Stimulated activated CD4-positive, alpha-beta T cell treated with anti-CD3 and anti-CD28 coated beads, Interleukin-2, amount 100 ng/mL, for 24 hours (primary cell): Measurements from ENCODE around the gene GALNT6.
"Not testable (repeated sequence)": the region's sequence is repeated elsewhere in the genome, so short reads cannot be mapped to it uniquely, and the experiment has no call there.

Experiments
- DNase-seq, 2 donors: peaks; one replicate each; pipeline ENCODE4 v3.0.0-alpha.2; 2020

GALNT6 gene

DNA sequence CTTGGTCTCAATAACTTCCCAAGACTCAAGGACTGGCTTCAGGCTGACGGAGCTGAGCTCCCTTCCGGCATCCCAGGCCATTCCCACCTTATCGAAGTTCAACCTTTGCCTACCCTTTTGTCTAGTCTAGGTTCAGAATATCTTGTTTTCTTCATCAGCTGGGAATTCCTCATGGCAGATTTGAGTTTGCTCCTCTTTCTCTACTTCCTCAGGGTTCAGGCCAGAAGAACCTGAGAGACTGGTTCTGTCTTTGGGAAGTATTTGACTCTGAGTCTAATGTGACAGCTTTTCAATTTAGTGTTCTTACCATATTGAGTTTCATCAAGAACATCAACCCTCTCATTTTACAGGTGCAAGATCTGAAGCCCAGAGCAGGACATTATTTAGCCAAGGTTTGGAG is 69.3 kb downstream of the GALNT6 start:
- no peak for DNase-seq

DNA sequence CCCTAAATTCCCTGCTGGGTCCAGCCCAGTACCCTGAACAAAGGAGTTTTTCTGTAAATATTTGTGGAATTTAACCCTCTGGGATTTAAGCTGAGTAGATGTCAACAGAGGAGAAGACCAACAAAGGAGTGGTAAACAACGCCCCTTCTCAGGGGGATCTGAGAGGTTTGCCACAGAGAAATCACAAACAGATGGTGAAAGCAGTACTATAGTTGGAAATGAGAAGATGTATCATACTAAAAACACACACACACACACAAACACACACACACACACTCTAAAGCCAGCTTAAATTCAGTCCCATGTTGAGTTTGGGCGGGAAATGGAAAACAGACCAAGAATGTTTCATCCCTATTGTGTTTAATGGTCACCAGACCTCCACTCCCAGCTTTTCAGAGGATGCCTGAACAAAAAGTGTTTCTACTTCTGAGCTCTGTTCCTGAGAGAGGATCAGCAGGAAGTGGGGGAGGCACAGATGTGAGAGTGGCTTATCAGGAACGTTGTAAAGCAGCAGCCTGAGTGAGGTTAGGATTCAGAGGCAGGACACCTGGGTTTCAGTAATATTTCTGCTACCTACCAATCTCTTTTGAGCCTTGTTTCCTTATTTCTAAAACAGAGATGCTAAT is 70.4 kb downstream of the GALNT6 start:
- no peak for DNase-seq

DNA sequence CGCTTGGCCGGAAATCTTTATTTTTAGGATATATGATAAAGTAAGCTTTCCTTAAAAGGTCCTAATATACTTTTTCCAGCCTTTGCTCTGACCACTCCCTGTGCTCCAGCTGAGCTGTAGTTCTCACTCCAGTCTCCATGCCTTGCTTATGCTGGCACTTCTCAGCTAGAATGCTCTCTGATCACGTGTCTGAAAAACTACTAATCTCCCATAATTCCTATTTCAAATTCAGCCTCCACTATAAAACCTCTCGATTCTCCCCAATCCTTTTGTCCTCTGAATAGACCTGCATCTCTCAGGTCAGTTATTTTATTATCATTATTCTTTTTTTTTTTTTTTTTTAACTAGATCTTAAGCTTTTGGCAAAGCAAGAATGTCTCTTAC is 70.9 kb downstream of the GALNT6 start:
- no peak for DNase-seq

DNA sequence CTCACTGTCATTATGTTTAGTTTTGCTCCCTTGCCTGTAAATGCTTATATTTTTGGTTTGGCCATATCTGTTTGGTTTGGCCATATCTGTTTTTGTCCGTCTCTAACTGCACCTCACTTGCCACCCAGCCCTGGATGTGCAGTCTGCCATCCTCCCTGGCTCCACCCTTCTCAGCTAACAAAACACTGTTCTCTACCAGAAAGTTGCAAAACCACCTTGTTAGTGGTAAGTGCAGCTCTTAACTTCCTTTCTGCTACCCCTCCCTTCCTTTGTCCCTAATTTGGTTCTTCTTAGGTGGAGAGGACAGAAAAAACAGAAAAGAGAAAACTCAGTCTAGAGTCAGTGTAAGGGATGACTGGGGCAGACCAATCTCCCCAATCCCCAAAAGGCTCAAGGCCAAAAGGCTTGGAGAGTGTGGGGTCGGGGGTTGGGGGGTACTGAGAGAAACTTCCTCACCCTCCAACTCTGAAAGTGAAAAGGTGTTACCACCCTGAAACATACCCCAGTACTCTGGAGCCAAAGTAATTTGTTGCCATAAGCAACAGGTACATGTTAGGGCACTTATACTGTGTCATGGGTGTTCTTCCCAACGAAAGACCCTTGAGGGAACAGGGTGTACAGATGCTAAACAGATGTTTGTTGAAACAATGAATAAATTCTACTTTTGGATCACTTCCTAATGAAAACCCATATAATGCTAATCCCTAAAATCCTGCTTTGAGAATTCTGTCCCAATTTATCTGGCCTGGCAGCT is 72.2 kb downstream of the GALNT6 start:
- DNase-seq = no peak

DNA sequence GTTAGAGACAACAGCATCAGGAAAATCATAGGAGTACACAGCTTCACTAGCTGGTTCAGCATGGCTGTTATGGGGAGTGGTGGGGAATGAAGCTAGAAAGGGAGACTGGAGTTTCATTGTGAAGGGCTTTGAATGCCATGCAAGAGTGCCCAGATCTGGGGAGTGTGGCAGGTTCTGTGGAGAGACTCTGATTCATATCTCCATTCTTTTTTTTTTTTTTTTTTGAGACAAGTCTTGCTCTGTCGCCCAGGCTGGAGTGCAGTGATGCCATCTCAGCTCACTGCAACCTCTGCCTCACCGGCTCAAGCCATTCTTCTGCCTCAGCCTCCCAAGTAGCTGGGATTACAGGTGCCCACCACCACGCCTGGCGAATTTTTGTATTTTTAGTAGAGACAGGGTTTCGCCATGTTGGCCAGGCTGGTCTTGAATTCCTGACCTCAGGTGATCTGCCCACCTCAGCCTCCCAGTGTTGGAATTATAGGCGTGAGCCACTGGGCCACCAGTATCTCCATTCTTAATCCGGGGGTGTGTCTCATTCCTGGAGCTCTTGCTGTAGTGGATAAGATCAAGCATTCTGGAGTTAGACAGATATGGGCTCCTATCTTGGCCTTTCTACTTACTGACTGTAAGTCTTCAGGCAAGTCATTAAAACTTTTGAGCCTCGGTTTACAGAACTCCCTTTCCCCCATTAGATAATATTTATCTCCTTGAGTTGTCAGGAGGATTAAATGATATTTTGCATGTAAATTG is 73.0 kb downstream of the GALNT6 start:
- DNase-seq = not testable (repeated sequence)

DNA sequence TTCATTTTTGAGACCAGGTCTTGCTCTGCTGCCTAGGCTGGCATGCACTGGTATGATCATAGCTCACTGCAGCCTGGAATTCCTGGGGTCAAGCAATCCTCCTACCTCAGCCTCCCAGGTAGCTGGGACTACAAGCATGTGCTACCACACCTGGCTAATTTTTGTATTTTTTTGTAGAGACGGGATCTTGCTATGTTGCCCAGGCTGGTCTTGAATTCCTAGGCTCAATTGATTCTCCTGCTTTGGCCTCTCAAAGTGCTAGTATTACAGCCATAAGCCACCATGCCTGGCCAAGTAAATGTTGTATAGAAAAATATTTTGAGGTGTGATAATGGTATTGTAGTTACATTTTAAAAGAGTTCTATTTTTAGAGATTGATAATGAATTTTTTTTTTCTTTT is 79.8 kb downstream of the GALNT6 start:
- no peak for DNase-seq

DNA sequence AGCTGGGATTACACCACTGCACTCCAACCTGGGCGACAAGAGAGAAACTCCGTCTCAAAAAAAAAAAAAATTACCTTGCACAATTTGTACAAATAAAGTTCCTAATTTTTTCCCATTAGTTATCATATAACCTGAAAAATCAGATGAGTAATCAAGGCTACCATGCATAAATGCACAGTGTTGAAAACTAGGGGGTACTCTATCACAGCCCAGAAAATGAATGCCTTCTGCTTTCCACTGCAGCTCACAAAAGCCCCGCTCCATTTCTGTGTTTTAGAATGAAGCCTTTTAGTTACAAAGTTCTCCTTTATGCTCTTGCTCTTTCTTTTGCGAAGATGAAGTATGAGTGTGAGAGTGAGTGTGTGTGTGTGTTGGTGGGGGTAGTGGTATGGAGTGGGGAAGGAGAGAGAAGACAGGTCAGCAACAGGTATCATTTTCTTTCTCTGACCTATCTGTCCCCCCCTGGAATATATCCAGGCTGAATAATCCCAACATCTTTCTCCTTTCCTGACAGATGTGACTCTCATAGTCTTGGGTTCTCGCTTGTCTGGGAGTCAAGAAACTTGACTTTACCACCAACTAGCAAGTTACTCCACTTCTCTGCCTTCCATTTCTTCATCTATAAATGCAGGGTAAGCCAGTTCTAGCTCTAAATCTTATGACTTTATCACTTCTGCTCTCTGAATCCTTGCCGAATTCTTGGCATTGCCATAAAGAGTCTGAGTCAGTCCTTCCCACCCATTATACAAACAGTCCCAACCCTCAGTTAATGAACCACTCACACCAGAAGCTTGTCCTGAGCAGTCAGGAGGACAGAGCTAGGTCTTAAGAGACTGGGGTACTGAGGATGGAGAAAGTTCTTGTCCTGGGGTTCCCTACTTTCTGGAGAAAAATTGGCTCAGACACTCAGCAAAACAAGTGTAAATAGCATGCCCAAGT is 83.3 kb downstream of the GALNT6 start:
- no peak for DNase-seq

DNA sequence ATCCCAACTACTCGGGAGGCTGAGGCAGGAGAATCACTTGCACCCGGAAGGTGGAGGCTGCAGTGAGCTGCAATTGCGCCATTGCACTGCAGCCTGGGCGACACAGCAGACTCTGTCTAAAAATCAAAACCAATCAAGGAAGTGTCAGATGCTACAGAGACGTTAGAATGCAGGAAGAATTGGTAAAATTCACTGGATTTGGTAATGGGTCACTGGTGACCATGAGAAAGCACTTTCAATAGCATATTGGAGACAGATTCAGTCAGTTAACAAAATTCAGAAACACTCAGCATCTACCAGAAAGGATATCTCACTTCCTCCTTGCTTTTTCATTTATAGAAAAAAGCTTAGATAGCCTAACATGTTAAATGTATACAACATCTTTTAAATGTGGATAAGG is 84.7 kb downstream of the GALNT6 start:
- DNase-seq = no peak
